Adrenal gland (tissue), 12 donors: ENCODE measurements around the gene PSTPIP2. TPM values are rescaled to one million over a fixed set of nuclear protein-coding genes. Genes with fewer than 3 reads are reported as not detected.

Experiments
- DNase-seq, 7 donors: peaks; one replicate each; pipeline ENCODE4 v3.0.0-alpha.2; 2019 to 2020
- H3K27ac ChIP-seq, 5 donors: fragments of 200-600 bp; sonication (generic) in 4 of 5; 1 replicate in 3 of 5; 2 replicates in 2 of 5; pipeline versions ENCODE4 v1.5.1 to v1.8.0; 2016 to 2020; ENCODE audit warnings: mild to moderate bottlenecking in 1 of 5
- H3K27me3 ChIP-seq: fragments of 200-600 bp; 2 replicates; pipeline ENCODE4 v1.8.0; 2021
- H3K36me3 ChIP-seq, 2 donors: fragments of 200-600 bp; replicated peaks in 1 of 2; 1 replicate in 1 of 2; 2 replicates in 1 of 2; pipeline versions ENCODE4 v1.5.1 to v1.8.0; 2018 to 2022
- H3K4me1 ChIP-seq, 2 donors: fragments of 200-600 bp; replicated peaks in 1 of 2; 1 replicate in 1 of 2; 2 replicates in 1 of 2; pipeline versions ENCODE4 v1.5.1 to v1.8.0; 2018 to 2021
- H3K4me3 ChIP-seq, 4 donors: fragments of 200-600 bp; sonication (generic) in 3 of 4; one replicate each; pipeline ENCODE4 v1.5.1; 2016 to 2018
- H3K9me3 ChIP-seq, 3 donors: fragments of 200-600 bp; sonication (generic) in 1 of 3; replicated peaks in 1 of 3; 1 replicate in 2 of 3; 2 replicates in 1 of 3; pipeline versions ENCODE4 v1.5.1 to v1.8.0; 2016 to 2021
- CTCF ChIP-seq, 6 experiments: fragments of 450-650 bp in 4 of 6; fragments of 200-600 bp in 2 of 6; sonication (generic) in 1 of 6; IDR thresholded peaks; 1 replicate in 5 of 6; 2 replicates in 1 of 6; pipeline versions ENCODE4 v1.5.1 to v1.8.0; 2016 to 2021; ENCODE audit warnings: antibody characterized with exemption in 6 of 6, mild to moderate bottlenecking in 2 of 6, moderate library complexity in 1 of 6
- POLR2A ChIP-seq, 2 donors: fragments of 450-650 bp; IDR thresholded peaks; one replicate each; pipeline ENCODE4 v1.6.1; 2017; ENCODE audit warnings: antibody characterized with exemption in 2 of 2, mild to moderate bottlenecking in 2 of 2, moderate library complexity in 1 of 2
- whole genome bisulfite sequencing, 4 donors: extraction: QIAGEN DNeasy Blood & Tissue Kit in 2 of 4; methylation state at CpG; one replicate each; pipeline versions ENCODE4 v1.1.5 to v1.1.7; 2013 to 2017; 5-methylcytosine and 5-hydroxymethylcytosine counted together
- intact Hi-C, 2 donors: fragments of 100-400 bp; cut with DNase I; formaldehyde crosslinking; loops; one replicate each; pipeline versions ENCODE4 v1.14.1 to v1.15.0; 2022 to 2023
- polyA plus RNA-seq, 3 donors: library from polyadenylated mRNA; stranded (reverse); fragments of 200-250 nt in 2 of 3; fragments of 350-450 nt in 1 of 3; fragmentation: Illumina TruSeq in 1 of 3; extraction: RNeasy Lipid Tissue Mini Kit (QIAGEN cat#74804) in 1 of 3; gene quantifications; one replicate each; pipeline ENCODE4 v1.2.3, GENCODE V29; 2013 to 2014
- total RNA-seq, 9 donors: library from RNA; depleted of rRNA in 4 of 9; stranded (reverse); fragments of >200 nt in 4 of 9; fragments of 120-200 nt in 1 of 9; fragmentation: NEBNext Ultra II Directional in 1 of 9; extraction: Animal tissue kit (Norgen Biotek cat#: 25700) in 1 of 9; gene quantifications; one replicate each; pipeline versions ENCODE4 v1.1.0 to v1.2.4, GENCODE V29; 2013 to 2023
- donor health status: healthy with polysubstance abuse.
- donor health status: Bipolar disorder and iron deficiency.
- donor health status: DM: yes; HTN: yes; CAD: no.
- donor health status: DM: no; HTN: no; CAD: no.
- donor health status: DM: no; HTN: no; CAD: no.
- donor health status: DM: yes; HTN: yes; CAD: no.

PSTPIP2 gene
- total and polyA plus RNA-seq, 12 donors: 5.3 to 17.8 (median 8.4) TPM

- 79 to 89% (median 82%) methylated on average over 4 of the region's 4 CpGs for WGBS, 4 donors
- TF ChIP-seq POLR2A (IDR thresholded peaks at IDR 0.05) (no peak), CTCF (IDR thresholded peaks at IDR 0.05) (no peak)
- no peak overlapping the region for H3K4me3 ChIP-seq
- no peaks in the 10 kb centered on the region for H3K9me3 ChIP-seq
- H3K27ac ChIP-seq: no peak overlapping the region
- H3K36me3 ChIP-seq: no peaks in the 10 kb centered on the region
- no peak for DNase-seq
- H3K4me1 ChIP-seq: peaks cover 0 to 4% of the 10 kb centered on the region in 2 donors
- no peaks in the 10 kb centered on the region for H3K27me3 ChIP-seq
- intact Hi-C loops: no loop called here
These were observed 87.4 kb downstream of the PSTPIP2 start for GRCh38 chr18:45984546-45985235.

DNA sequence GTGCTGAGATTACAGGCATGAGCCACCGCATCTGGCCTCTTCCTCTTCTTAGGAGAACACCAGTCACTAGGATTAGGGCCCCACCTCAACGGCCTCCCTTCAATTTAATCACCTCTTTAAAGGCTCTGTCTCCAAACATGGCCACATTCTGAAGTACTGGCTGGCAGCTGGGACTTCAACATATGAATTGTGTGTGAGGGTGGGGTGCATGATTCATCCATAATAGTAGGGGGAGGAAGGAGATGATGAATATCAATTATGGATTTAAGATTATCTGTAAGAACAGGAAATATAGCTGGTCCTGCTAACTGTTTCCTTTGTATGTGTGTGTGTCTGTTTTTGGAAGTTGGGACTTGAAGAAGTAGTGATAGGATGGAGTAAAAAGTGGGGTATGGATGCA is 90.2 kb downstream of the PSTPIP2 start:
- intact Hi-C loops: no loop called here
- TF ChIP-seq POLR2A (IDR thresholded peaks at IDR 0.05): no peak
- Histone ChIP-seq H3K4me1 (peaks cover 0 to 4% of the 10 kb centered on the region in 2 donors), H3K9me3 (no peaks in the 10 kb centered on the region), H3K36me3 (no peaks in the 10 kb centered on the region), H3K27me3 (no peaks in the 10 kb centered on the region), H3K27ac (no peak overlapping the region), H3K4me3 (no peak overlapping the region)
- WGBS, 4 donors: 72 to 90% (median 79%) methylated on average over 2 of the region's 2 CpGs
- no peak for DNase-seq

- intact Hi-C loops: no loop called here
- Histone ChIP-seq H3K27ac (no peak overlapping the region), H3K4me1 (peaks cover 0 to 4% of the 10 kb centered on the region in 2 donors), H3K27me3 (no peaks in the 10 kb centered on the region), H3K9me3 (no peaks in the 10 kb centered on the region), H3K36me3 (no peaks in the 10 kb centered on the region), H3K4me3 (no peak overlapping the region)
- DNase-seq: no peak
- WGBS, 4 donors: 80 to 92% (median 89%) methylated on average over 2 of the region's 2 CpGs
- TF ChIP-seq CTCF (IDR thresholded peaks at IDR 0.05) (no peak), POLR2A (IDR thresholded peaks at IDR 0.05) (no peak)
These were observed 91.8 kb downstream of the PSTPIP2 start for GRCh38 chr18:45980229-45980628.

DNA sequence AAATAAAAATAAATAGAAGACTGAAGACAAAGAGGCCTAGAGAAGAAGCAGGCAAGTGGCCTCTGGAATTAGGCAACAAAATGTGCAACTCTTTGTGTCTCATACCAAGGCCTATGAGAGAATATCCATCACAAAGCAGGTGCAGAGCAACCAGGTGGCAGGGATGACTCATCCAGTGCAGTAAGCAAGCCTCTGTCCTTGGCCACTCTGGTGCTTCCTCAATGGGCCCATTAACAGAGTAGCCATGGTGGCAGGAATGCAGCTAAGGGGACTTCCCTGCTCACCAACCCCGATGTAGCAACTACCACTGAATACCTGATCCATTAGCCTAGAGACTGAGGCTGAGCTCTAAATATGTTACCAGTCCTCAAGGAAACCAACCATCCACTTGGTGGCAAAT is 94.0 kb downstream of the PSTPIP2 start:
- no peak overlapping the region for H3K4me3 ChIP-seq
- no peaks in the 10 kb centered on the region for H3K36me3 ChIP-seq
- H3K27ac ChIP-seq: no peak overlapping the region
- H3K9me3 ChIP-seq: no peaks in the 10 kb centered on the region
- WGBS, 4 donors: 40 to 97% (median 83%) methylated on average over 1 of the region's 1 CpG
- DNase-seq: no peak
- H3K4me1 ChIP-seq: peaks cover 0 to under 1% of the 10 kb centered on the region in 2 donors
- H3K27me3 ChIP-seq: no peaks in the 10 kb centered on the region
- TF ChIP-seq POLR2A (IDR thresholded peaks at IDR 0.05) (no peak), CTCF (IDR thresholded peaks at IDR 0.05) (no peak)
- intact Hi-C loops: loop anchor here (5.0 to 10.0 kb wide), 3 partner anchors 94 to 313 kb away; partner anchors contain the start of gene PSTPIP2 (in 2 of the 2)

- Histone ChIP-seq H3K27me3 (no peaks in the 10 kb centered on the region), H3K4me3 (no peak overlapping the region), H3K4me1 (no peaks in the 10 kb centered on the region), H3K36me3 (no peaks in the 10 kb centered on the region), H3K27ac (no peak overlapping the region), H3K9me3 (no peaks in the 10 kb centered on the region)
- no peak for DNase-seq
- WGBS, 4 donors: 80 to 90% (median 87%) methylated on average over 5 of the region's 5 CpGs
- intact Hi-C loops: loop anchor here (5.0 to 10.0 kb wide), 3 partner anchors 95 to 312 kb away; partner anchors contain the start of gene PSTPIP2 (in 2 of the 2)
- TF ChIP-seq POLR2A (IDR thresholded peaks at IDR 0.05): no peak
- TF ChIP-seq CTCF (IDR thresholded peaks at IDR 0.05): no peak
These were observed 95.1 kb downstream of the PSTPIP2 start for GRCh38 chr18:45976974-45977373.
